ENCODE data around the gene PDE1A. TPM values are rescaled to one million over a fixed set of nuclear protein-coding genes. Genes with fewer than 3 reads are reported as not detected.

PDE1A gene
- polyA plus RNA-seq (ENCODE audit: insufficient read length in 3 of 3), result 10 to 100 TPM; 19.8 to 22.5 (median 20.1) TPM
- long read RNA-seq, donor 1, partial matches to known transcripts, result 0 of 2 reads
- long read RNA-seq, donor 1, other reads (novel, unspliced or antisense), result 0 of 2 reads
- long read RNA-seq, donor 2, partial matches to known transcripts, result 0 of 4 reads
- long read RNA-seq, donor 2, other reads (novel, unspliced or antisense), result 0 of 4 reads
- long read RNA-seq, donor 3, transcript PDE1A-201 (14 exons, 2,338 nt), result major isoform, 6 of 11 reads
- long read RNA-seq, donor 3, partial matches to known transcripts, result 5 of 11 reads
- long read RNA-seq, donor 3, other reads (novel, unspliced or antisense), result 0 of 11 reads
- long read RNA-seq, donor 4, partial matches to known transcripts, result 0 of 1 reads
- long read RNA-seq, donor 4, other reads (novel, unspliced or antisense), result 0 of 1 reads
- long read RNA-seq, donor 5, partial matches to known transcripts, result 0 of 2 reads
- long read RNA-seq, donor 5, other reads (novel, unspliced or antisense), result 0 of 2 reads
- long read RNA-seq, donor 6, partial matches to known transcripts, result 0 of 1 reads
- long read RNA-seq, donor 6, other reads (novel, unspliced or antisense), result 0 of 1 reads
- long read RNA-seq, donor 7, partial matches to known transcripts, result 0 of 2 reads
- long read RNA-seq, donor 7, other reads (novel, unspliced or antisense), result 0 of 2 reads
- long read RNA-seq, donor 8, result 0 reads
- long read RNA-seq, donor 9, partial matches to known transcripts, result 0 of 3 reads
- long read RNA-seq, donor 9, other reads (novel, unspliced or antisense), result 0 of 3 reads
- long read RNA-seq, donor 10, partial matches to known transcripts, result 0 of 3 reads
- long read RNA-seq, donor 10, other reads (novel, unspliced or antisense), result 0 of 3 reads
- long read RNA-seq, donor 11, partial matches to known transcripts, result 0 of 3 reads
- long read RNA-seq, donor 11, other reads (novel, unspliced or antisense), result 0 of 3 reads
- long read RNA-seq, donor 12, transcript PDE1A-201 (14 exons, 2,338 nt), result major isoform, 5 of 5 reads
- long read RNA-seq, donor 12, partial matches to known transcripts, result 0 of 5 reads
- long read RNA-seq, donor 12, other reads (novel, unspliced or antisense), result 0 of 5 reads
- long read RNA-seq, donor 13, result 0 reads
- long read RNA-seq, donor 14, result 0 reads
- long read RNA-seq, donor 15, partial matches to known transcripts, result 0 of 2 reads
- long read RNA-seq, donor 15, other reads (novel, unspliced or antisense), result 0 of 2 reads
- long read RNA-seq, donor 16, partial matches to known transcripts, result 0 of 4 reads
- long read RNA-seq, donor 16, other reads (novel, unspliced or antisense), result 0 of 4 reads

GRCh38 chr2:182426918-182427240, at the start of gene PDE1A:
Gene PDE1A (minus strand): TSS chr2:182427036.
- DNase-seq, result no peak

GRCh38 chr2:182473635-182474034, 46.8 kb upstream of the PDE1A start:
- DNase-seq, result no peak

GRCh38 chr2:182463760-182464159, 36.9 kb upstream of the PDE1A start:
- no peak for DNase-seq

GRCh38 chr2:182456784-182457183, 29.9 kb upstream of the PDE1A start:
- no peak for DNase-seq

- no peak for DNase-seq
These were observed 25.7 kb upstream of the PDE1A start for GRCh38 chr2:182452456-182452990.

- DNase-seq, result no peak
These were observed 21.5 kb upstream of the PDE1A start for GRCh38 chr2:182448371-182448770.

- DNase-seq, result no peak
These were observed 21.0 kb upstream of the PDE1A start for GRCh38 chr2:182447863-182448262.

- DNase-seq, result no peak
These were observed 20.3 kb upstream of the PDE1A start for GRCh38 chr2:182447163-182447562.

- no peak for DNase-seq
These were observed 19.3 kb upstream of the PDE1A start for GRCh38 chr2:182446087-182446486.

- no peak for DNase-seq
These were observed 18.6 kb upstream of the PDE1A start for GRCh38 chr2:182445391-182445965.

- DNase-seq, result no peak
These were observed 18.0 kb upstream of the PDE1A start for GRCh38 chr2:182444806-182445205.

GRCh38 chr2:182444170-182444569, 17.3 kb upstream of the PDE1A start:
- DNase-seq, result no peak

GRCh38 chr2:182436252-182436651, 9.4 kb upstream of the PDE1A start:
- DNase-seq, result no peak

GRCh38 chr2:182435754-182436153, 8.9 kb upstream of the PDE1A start:
- DNase-seq, result no peak

GRCh38 chr2:182432051-182432450, 5.2 kb upstream of the PDE1A start:
- no peak for DNase-seq

- no peak for DNase-seq
These were observed 1.6 kb upstream of the PDE1A start for GRCh38 chr2:182428476-182428875.

- DNase-seq, result no peak
These were observed 536 bp downstream of the PDE1A start for GRCh38 chr2:182426082-182426917.

GRCh38 chr2:182422864-182423263, 4.0 kb downstream of the PDE1A start:
- DNase-seq, result no peak

GRCh38 chr2:182420669-182421068, 6.2 kb downstream of the PDE1A start:
- DNase-seq, result no peak

GRCh38 chr2:182416861-182417260, 10.0 kb downstream of the PDE1A start:
- no peak for DNase-seq

GRCh38 chr2:182416191-182416590, 10.6 kb downstream of the PDE1A start:
- DNase-seq, result no peak
